Raji (cell line): Measurements from ENCODE around the gene PTPRS.

Experiments used
- POLR2A ChIP-seq: IDR thresholded peaks from 2 replicates; pipeline ENCODE4 v1.6.1; 2011; ENCODE audit warnings: low read depth, low read length, control low read depth; ENCODE audit not compliant: insufficient read depth

Gene PTPRS

DNA sequence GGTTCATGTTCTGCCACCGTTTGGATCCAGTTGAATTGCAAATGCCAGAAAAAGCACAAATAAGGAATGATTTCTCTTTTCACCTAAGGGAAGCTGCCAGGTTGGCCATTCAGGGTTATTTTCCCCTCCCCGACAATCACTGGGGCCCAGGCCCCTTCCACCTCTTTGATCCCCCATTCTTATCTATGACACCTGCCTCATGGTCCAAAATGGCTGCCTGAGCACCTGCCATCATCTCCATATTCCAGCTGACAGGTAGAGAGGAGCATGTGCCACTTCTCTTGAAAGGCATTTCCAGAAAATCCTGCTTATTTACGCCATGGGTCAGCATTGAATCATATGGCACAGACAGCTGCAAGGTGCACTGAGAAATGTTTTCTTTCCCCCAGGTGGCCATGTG lies 15.7 kb downstream of the PTPRS start:
- TF ChIP-seq POLR2A, result no peak

DNA sequence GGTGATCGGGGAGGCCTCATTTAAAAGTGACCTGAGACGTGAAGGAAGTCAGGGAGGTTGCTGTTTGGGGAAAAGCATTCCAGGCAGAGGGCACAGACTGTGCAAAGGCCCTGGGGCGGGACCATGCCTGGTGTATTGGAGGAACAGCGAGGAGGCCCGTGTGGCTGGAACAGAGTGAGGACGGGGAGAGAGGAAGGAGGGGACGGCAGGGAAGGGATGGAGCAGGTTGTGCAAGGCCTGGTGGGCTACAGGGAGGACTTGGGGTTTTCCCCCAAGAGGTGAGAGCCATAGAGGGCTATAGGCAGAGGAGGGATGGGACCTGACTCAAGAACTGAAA lies 17.2 kb downstream of the PTPRS start:
- TF ChIP-seq POLR2A, result no peak

DNA sequence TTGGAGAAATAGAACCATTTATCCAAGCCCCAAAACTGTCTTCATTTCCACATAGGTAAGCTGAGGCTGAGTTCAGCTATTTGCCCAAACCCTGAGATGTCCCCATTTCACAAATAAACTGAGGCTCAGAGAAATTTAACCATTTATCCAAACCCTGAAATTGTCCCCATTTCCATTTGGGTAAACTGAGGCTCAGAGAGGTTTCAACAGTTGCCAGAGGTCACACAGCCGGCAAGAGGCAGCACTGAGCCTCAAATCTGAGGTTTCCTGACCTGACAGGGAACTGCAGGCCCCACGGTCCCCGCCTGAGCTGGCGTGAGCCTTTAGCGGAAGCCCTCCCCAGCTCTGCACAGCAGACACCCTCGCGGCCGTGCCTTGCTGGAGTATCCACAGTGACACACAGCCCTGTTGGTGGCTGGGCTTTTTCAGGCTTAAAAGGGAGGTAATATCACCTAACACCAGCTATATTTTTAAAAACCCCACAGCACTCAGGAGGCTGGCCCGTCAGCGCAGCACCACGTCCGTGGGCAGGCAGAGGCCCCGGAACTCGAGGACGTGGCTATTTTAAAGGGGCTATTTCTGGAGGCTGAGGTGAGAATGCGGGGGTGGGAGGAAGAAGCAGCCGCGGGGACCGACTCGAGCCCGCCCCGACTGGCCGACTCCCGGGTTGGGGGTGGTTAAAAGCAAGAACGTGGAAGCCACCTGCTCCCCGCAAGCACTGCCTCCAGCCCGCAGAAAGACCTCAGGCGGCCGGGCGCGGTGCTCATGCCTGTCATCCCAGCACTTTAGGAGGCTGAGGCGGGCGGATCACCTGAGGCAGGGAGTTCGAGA lies 18.5 kb downstream of the PTPRS start:
- TF ChIP-seq POLR2A, result 0 out of 2 replicates have a peak, but pooled peaks have one; percentile 20

DNA sequence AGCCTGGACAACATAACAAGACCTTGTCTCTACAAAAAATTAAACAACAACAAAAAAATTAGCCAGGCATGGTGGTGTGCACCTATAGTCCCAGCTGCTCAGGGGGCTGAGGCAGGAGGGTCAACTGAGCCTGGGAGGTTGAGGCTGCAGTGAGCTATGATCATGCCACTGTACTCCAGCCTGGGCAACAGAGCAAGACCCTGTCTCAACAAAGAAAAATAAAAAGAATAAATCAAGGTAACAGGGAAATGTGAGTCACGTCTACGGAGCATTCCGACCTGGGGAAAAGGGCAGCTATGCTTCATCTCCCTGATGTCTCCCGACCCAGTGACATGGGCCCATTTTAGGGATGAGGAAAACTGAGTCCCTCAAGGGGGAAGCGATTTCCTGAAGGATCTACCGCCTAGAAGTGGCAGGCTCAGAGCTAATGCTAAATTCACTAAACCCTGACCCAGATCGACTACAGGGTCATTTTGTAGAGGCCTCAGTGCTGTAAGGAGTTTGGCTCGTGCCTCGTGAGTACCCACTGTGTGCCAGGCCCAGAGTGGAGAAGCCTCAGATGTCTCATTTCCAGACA lies 19.5 kb downstream of the PTPRS start:
- TF ChIP-seq POLR2A, result no peak

DNA sequence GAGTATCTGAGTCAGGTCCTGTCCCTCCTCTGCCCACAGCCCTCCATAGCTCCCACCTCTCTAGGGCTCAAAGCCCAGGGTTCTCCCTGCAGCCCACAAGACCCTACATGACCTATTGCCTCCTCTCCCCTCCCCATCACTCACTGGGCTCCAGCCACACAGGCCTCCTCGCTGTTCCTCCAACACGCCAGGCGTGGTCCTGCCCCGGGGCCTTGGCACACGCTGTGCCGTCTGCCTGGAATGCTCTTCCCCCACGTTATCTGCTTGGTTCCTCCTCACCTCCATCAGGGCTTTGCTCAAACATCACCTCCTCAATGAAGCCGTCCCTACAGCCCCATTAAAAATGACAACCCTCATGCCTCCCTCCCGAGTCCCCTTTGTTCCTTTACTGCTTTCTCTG lies 21.1 kb downstream of the PTPRS start:
- no peak for TF ChIP-seq POLR2A

DNA sequence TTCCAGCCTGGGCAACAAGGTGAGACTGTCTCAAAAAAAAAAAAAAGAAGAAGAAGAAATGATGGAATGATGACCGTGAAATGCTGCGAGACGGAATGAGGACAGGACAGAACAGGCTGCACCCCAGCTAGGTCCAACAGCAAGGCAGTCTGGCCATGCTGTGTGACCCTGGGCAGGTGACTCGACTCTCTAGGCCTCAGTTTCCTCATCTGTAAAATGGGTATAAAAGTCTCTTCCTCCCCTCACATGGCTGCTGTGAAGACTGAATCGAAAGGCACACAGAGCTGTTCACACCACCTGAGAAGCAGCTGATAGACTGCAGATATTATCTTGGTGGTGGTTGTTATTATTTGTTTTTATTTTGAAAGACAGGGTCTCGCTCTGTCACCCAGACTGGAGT lies 22.3 kb downstream of the PTPRS start:
- TF ChIP-seq POLR2A, result no peak

DNA sequence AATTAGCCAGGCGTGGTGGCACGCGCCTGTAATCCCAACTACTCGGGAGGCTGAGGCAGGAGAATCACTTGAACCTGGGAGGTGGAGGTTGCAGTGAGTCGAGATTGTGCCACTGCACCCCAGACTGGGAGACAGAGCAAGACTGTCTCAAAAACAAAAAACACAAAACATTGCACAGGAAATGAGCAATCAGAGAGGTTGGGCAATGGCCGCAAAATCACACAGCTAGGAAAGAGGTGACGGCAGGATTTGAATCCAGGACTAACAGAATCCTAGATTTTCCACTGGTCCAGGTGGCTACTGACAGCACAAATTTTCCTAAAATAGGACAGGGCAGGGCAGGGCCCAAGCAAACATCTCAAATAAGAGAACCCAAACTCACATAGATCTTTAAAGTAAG lies 23.3 kb downstream of the PTPRS start:
- TF ChIP-seq POLR2A, result no peak

DNA sequence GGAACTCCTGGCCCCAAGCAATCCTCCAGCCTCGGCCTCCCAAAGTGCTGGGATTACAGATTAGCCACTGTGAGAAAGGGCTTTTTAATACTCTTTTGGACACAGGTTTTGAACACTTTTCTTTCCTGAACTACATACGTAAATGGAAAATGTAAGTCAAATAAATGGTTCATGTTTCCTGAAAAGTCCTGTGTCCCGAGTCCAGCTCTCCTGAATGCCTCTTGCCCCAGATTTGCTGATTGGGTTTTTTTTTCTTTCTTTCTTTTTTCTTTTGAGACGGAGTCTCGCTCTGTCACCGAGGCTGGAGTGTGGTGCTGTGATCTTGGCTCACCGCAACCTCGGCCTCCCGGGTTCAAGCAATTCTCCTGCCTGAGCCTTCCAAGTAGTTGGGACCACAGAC lies 24.5 kb downstream of the PTPRS start:
- TF ChIP-seq POLR2A, result no peak

DNA sequence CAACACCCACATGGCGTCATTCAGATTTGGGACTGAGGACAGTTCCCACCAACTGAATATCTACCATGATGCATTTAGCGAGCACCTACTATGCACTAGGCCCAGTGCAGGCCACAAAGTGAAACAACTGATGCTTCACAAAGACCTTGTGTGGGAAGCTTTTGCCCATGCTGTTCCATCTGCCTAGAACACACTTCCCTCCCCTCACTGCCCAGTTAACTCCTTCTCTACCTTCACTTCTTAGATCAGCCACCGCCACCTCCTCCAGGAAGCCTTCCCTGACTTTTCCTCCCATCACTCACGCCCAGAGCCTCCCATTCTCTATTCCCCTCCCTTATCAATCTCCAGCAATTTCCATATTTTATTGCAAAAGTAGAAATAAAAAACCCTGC lies 25.7 kb downstream of the PTPRS start:
- TF ChIP-seq POLR2A, result no peak

DNA sequence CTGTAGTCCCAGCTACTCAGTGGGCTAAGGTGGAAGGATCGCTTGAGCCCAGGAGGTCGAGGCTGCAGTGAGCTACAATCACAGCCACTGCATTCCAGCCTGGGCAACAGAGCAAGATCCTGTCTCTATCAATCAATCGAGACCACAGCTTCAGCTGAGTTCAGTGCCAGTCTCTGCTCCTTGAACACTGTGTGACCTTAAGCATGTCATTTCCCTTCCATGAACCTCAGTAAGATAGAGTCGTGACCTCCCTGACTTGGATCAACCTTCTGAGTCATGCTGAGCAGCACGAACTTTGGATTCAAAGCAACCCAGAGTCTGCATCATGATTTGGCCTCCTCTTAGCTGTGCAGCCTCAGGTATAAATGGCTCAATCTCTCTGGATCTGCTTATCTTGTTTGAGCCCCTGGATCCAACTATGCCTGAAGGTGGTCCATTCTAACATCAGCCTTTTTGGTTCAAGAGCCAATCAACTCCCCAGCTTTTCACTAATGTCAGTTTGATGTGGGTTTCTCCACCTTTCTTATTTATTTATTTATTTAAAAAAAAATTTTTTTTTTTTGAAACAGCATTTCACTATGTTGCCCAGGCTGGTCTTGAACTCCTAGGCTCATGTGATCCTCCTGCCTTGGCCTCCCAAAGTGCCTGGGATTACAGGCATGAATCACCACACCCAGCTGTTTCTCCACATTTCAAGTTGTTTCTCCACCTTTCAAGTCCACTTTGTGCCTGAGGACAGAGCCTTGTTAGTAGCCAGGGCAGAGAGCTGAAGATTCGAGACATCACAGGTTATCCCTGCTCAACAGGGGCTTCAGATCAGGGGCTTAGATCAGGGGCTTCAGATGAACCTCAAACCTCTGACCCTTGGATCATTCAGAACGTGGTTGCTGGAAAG lies 26.4 kb downstream of the PTPRS start:
- TF ChIP-seq POLR2A, result no peak

DNA sequence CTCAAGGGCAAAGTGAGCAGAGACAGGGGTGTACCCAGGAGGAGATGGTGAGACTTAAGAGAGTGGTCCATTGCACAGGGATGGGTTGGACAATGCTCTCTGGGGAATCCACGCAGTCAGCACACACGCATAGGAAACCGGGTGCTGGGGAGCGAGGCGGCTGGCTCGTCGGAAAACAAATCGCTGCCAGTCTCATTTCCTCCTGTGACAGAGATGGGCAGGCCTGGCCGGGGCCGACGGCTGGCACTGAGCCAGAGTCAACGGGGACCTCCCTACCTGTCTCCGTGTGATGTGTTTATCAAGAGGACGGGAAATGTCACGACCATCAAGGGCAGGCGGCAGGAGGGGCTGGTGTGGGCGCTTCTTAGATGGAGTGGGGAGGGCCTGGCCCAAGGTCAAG lies 27.3 kb downstream of the PTPRS start:
- TF ChIP-seq POLR2A, result no peak

DNA sequence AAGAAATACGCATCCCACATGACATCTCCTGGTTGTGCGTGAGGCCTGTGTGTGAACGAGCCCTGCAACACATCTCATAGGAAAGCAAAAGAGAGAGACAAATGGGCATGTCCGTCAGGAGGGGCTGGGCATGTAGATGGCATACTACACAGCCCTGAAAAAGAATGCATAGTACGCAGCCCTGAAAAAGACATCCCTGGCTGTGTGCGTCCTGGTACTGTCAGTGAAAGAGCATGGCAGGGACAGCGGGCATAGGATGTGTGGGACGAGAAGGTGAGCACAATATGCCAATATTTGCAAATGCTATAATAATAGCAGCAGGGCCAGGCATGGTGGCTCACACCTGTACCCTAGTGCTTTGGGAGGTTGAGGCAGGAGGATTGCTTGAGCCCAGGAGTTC lies 28.6 kb downstream of the PTPRS start:
- TF ChIP-seq POLR2A, result no peak

DNA sequence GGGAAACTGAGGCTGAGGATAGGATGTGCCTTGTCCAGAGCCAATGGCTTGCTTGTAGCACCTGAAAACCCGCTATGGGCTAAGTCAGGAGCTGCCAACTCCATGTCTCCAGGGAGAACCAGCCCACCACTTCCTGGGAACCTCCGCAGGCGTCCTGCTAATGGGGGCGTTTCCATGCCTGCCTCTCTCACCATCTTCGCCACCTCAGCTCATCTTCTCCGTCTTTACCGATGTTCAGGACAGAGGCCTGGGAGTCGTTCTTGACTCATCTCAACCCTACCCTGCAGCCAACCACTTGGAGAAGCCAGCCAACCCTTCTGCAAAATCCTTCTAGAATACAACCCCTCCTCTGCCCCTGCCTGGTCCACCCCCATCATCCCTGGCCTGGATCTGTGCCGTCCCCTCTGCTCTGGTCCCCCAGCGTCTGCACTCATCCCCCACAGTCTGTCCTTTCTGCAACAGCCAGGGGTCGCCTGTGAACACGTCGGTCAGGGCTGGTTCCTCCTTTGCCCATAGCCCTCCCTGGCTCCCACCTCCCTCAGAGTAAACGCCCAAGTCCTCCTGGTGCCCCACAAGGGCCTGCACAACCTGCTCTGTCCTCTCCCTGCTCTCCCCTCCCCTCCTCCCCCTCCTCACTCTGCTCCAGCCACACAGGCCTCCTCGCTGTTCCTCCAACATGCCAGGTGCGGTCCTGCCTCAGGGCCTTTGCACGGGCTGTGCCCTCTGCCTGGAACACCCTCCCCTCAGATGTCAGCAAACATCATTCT lies 31.0 kb downstream of the PTPRS start:
- no peak for TF ChIP-seq POLR2A

DNA sequence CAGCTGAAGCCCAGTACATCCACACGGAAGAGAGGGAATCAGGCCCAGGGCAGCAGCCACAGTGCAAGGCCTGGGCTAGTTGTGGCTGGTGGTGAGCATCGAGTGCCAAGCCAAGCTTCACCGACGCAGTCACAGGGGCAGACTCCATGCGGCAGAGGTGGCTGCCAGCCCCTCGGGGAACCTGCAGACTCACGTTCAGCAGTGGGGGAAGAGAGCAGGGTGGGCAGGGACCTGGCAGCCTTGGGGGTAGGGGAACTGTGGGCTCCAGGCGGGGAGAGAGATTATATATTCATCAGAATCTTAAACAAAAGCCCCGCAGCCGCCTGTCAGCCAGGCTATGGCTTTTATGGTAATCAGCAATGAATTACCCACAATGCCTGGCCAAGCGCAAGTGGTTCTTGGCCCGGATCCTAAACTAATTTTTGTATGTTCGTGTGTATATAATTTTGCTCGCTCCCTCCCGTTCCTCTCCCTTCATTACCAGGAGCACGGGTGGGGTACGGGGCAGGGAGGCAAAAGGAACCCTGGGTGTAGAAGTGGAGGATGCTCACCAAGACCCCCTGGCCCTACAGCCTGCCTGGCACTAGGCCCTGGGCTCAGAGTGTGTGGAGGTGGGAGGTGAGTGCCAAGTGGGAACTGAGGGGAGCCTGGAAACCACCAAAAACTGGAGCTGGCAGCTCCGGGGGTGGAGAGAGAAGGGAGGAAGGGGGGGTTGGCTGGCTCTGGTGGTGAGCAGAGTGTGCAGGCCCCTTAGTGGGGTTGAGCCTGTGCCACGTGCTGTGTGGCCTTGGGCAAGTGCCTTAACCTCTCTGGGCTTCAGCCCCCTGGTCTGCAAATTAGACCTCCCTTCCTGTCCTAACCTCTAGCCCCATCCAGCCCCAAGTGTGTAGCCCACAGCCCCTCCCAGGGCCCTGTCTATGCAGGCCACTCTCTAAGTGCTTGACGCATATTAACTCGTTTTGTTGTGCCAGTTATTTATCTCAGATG lies 31.9 kb downstream of the PTPRS start:
- no peak for TF ChIP-seq POLR2A
